A673 (cell line): ENCODE data around the gene CUTA. TPM values are rescaled to one million over a fixed set of nuclear protein-coding genes. Genes with fewer than 3 reads are reported as not detected.
A peak's percentile ranks its signal among the peaks of the same experiment; 100 is the strongest.

Experiments
- BruUV-seq: library from RNA; stranded (reverse); fragments of 400-500 nt; replicated peaks from 2 replicates; lab custom pipeline; 2021; lab: Mats Ljungman, UMichigan
- CTCF ChIA-PET: fragments of 300-600 bp; sonication (Branson Sonifier 250); formaldehyde crosslinking; loops from one replicate; lab custom pipeline; 2022; ENCODE audit warnings: antibody characterized with exemption; lab: Charles Lee
- POLR2A ChIA-PET: fragments of 300-600 bp; sonication (Branson Sonifier 250); formaldehyde crosslinking; loops from one replicate; lab custom pipeline; 2022; ENCODE audit warnings: antibody characterized with exemption; ENCODE audit not compliant: low non-redundant PET; lab: Charles Lee
- DNase-seq: peaks from one replicate; pipeline ENCODE4 v3.0.0-alpha.2; 2015; ENCODE audit warnings: low spot score
- H3K27ac ChIP-seq: fragments of 200-600 bp; sonication (generic); 2 replicates; pipeline ENCODE4 v1.5.1; 2016; ENCODE audit warnings: mixed run types, low read depth, mild to moderate bottlenecking, mixed read lengths, antibody characterized with exemption, low read length; ENCODE audit not compliant: poor library complexity, severe bottlenecking
- H3K27me3 ChIP-seq: fragments of 200-600 bp; sonication (generic); replicated peaks from 2 replicates; pipeline ENCODE4 v1.6.1; 2017; ENCODE audit warnings: mixed run types, low read depth, mild to moderate bottlenecking, mixed read lengths, antibody characterized with exemption, low read length; ENCODE audit not compliant: insufficient read depth, poor library complexity
- H3K36me3 ChIP-seq: fragments of 200-600 bp; sonication (generic); 2 replicates; pipeline ENCODE4 v1.6.1; 2016; ENCODE audit warnings: mixed run types, mild to moderate bottlenecking, mixed read lengths, antibody characterized with exemption, low read length; ENCODE audit not compliant: insufficient read depth, poor library complexity, severe bottlenecking
- H3K4me1 ChIP-seq: fragments of 200-600 bp; sonication (generic); 2 replicates; pipeline ENCODE4 v1.6.1; 2017; ENCODE audit warnings: mixed run types, mild to moderate bottlenecking, mixed read lengths, antibody characterized with exemption, low read length; ENCODE audit not compliant: insufficient read depth, poor library complexity, severe bottlenecking
- H3K4me3 ChIP-seq: fragments of 200-600 bp; sonication (generic); 2 replicates; pipeline ENCODE4 v1.5.1; 2016; ENCODE audit warnings: low read depth, mixed run types, mild to moderate bottlenecking, mixed read lengths, low read length; ENCODE audit not compliant: poor library complexity, severe bottlenecking
- H3K9me3 ChIP-seq: fragments of 200-600 bp; sonication (generic); 2 replicates; pipeline ENCODE4 v1.6.1; 2016; ENCODE audit warnings: mixed run types, low read depth, mild to moderate bottlenecking, mixed read lengths, antibody characterized with exemption, low read length; ENCODE audit not compliant: poor library complexity, severe bottlenecking
- EZH2 ChIP-seq: fragments of 200-600 bp; sonication (generic); IDR thresholded peaks from 2 replicates; pipeline ENCODE4 v1.6.1; 2017; ENCODE audit warnings: borderline replicate concordance, low read depth, mild to moderate bottlenecking, mixed read lengths, antibody characterized with exemption, low read length; ENCODE audit not compliant: poor library complexity, severe bottlenecking
- intact Hi-C: fragments of 100-400 bp; cut with micrococcal nuclease; formaldehyde crosslinking; loops from one replicate; pipeline ENCODE4 v1.10.0; 2022; ENCODE audit not compliant: unreplicated experiment
- total RNA-seq: library from RNA; stranded (reverse); gene quantifications from 2 replicates; pipeline ENCODE4 v1.2.3, GENCODE V29; 2021
- TF ChIP-seq, protein P1 (sequence below): fragments of 300-800, 200-600 bp; sonication (generic); conservative IDR thresholded peaks from 2 replicates; pipeline ENCODE4 v1.5.1; 2017; ENCODE audit warnings: low read depth, mild to moderate bottlenecking, antibody characterized with exemption, low read length, moderate library complexity, mixed read lengths

The CUTA gene
- total RNA-seq, 1 experiment from 2014 or later = 221 TPM

- H3K4me3 ChIP-seq = peak overlapping the region; percentile 61
- BruUV-seq = no TSS peak
- H3K36me3 ChIP-seq = peaks cover 43% of the 10 kb centered on the region
- ChIA-PET POLR2A (no interaction called here), CTCF (no interaction called here)
- intact Hi-C loops = loop anchor here (10.0 kb wide), 1 partner anchor 103 kb away; the partner anchor contains the start of genes TAPBP and ZBTB22
- peak overlapping the region; percentile 72 for H3K27ac ChIP-seq
- no peak for DNase-seq
- no peaks in the 10 kb centered on the region for H3K27me3 ChIP-seq
- TF ChIP-seq, protein P1, sequence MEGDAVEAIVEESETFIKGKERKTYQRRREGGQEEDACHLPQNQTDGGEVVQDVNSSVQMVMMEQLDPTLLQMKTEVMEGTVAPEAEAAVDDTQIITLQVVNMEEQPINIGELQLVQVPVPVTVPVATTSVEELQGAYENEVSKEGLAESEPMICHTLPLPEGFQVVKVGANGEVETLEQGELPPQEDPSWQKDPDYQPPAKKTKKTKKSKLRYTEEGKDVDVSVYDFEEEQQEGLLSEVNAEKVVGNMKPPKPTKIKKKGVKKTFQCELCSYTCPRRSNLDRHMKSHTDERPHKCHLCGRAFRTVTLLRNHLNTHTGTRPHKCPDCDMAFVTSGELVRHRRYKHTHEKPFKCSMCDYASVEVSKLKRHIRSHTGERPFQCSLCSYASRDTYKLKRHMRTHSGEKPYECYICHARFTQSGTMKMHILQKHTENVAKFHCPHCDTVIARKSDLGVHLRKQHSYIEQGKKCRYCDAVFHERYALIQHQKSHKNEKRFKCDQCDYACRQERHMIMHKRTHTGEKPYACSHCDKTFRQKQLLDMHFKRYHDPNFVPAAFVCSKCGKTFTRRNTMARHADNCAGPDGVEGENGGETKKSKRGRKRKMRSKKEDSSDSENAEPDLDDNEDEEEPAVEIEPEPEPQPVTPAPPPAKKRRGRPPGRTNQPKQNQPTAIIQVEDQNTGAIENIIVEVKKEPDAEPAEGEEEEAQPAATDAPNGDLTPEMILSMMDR = no peak
- no peak for TF ChIP-seq EZH2
- peaks cover 24% of the 10 kb centered on the region for H3K4me1 ChIP-seq
- H3K9me3 ChIP-seq = no peaks in the 10 kb centered on the region
Observed at GRCh38 chr6:33417128-33417902, 592 bp downstream of the CUTA start.

GRCh38 chr6:33416386-33417127 lies 1.4 kb downstream of the CUTA start:
- Histone ChIP-seq H3K9me3 (no peaks in the 10 kb centered on the region), H3K4me1 (peaks cover 24% of the 10 kb centered on the region), H3K36me3 (peaks cover 45% of the 10 kb centered on the region), H3K4me3 (peak overlapping the region; percentile 61), H3K27me3 (no peaks in the 10 kb centered on the region), H3K27ac (peak overlapping the region; percentile 72)
- CTCF ChIA-PET = no interaction called here
- intact Hi-C loops = loop anchor here (10.0 kb wide), 1 partner anchor 102 kb away; the partner anchor contains the start of genes TAPBP and ZBTB22
- TF ChIP-seq, protein P1 = no peak
- no peak for TF ChIP-seq EZH2
- POLR2A ChIA-PET = no interaction called here
- TSS peak; percentile 73 for BruUV-seq
- DNase-seq = no peak

DNA sequence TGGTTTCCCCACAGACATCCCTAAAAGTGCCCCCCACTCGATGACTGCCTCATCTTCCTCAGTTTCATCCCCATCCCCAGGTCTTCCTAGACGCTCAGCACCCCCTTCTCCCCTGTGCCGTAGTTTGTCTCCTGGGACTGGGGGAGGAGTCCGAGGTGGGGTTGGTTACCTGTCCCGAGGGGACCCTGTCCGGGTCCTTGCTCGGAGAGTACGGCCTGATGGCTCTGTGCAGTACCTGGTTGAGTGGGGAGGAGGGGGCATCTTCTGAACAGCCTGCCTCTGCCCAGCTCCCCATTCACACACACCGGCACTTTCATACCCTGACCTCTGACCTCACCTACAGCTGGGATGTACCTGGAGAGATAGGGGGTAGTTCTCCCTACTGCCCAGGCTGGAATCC lies 2.1 kb downstream of the CUTA start:
- no peaks in the 10 kb centered on the region for H3K27me3 ChIP-seq
- no peak overlapping the region for H3K27ac ChIP-seq
- TF ChIP-seq, protein P1 = no peak
- no peak for TF ChIP-seq EZH2
- H3K4me3 ChIP-seq = no peak overlapping the region
- peaks cover 24% of the 10 kb centered on the region for H3K4me1 ChIP-seq
- ChIA-PET CTCF (no interaction called here), POLR2A (no interaction called here)
- no peak for DNase-seq
- intact Hi-C loops = loop anchor here (10.0 kb wide), 1 partner anchor 101 kb away; the partner anchor contains the start of genes TAPBP and ZBTB22
- no TSS peak for BruUV-seq
- H3K36me3 ChIP-seq = peaks cover 45% of the 10 kb centered on the region
- no peaks in the 10 kb centered on the region for H3K9me3 ChIP-seq
